HG02973 (cell line): ENCODE measurements around the gene F10.

Source experiments
- ATAC-seq: cut with Tn5 transposase; IDR thresholded peaks from one replicate; pipeline ENCODE4 v1.9.1; 2021; ENCODE audit warnings: moderate library complexity; ENCODE audit not compliant: unreplicated experiment

The F10 gene

GRCh38 chr13:113086031-113086750, 36.4 kb upstream of the F10 start:
- no peak for ATAC-seq

GRCh38 chr13:113086991-113087922, 35.3 kb upstream of the F10 start:
- ATAC-seq = no peak

- no peak for ATAC-seq
Measured at GRCh38 chr13:113087923-113088690, 34.5 kb upstream of the F10 start.

- no peak for ATAC-seq
Measured at GRCh38 chr13:113088691-113089020, 33.9 kb upstream of the F10 start.

GRCh38 chr13:113089693-113090414, 32.7 kb upstream of the F10 start:
- no peak for ATAC-seq

- ATAC-seq = no peak
Measured at GRCh38 chr13:113090415-113090770, 32.2 kb upstream of the F10 start.

- no peak for ATAC-seq
Measured at GRCh38 chr13:113090806-113091205, 31.8 kb upstream of the F10 start.

GRCh38 chr13:113091211-113091771, 31.3 kb upstream of the F10 start:
- ATAC-seq = no peak

GRCh38 chr13:113091891-113092775, 30.5 kb upstream of the F10 start:
- no peak for ATAC-seq

- ATAC-seq = no peak
Measured at GRCh38 chr13:113092776-113093579, 29.6 kb upstream of the F10 start.

GRCh38 chr13:113093580-113094409, 28.8 kb upstream of the F10 start:
- no peak for ATAC-seq

- ATAC-seq = no peak
Measured at GRCh38 chr13:113094410-113094800, 28.2 kb upstream of the F10 start.

GRCh38 chr13:113095146-113096051, 27.2 kb upstream of the F10 start:
- no peak for ATAC-seq

GRCh38 chr13:113096052-113096744, 26.4 kb upstream of the F10 start:
- no peak for ATAC-seq

GRCh38 chr13:113096745-113097305, 25.8 kb upstream of the F10 start:
- ATAC-seq = no peak

GRCh38 chr13:113097651-113098050, 24.9 kb upstream of the F10 start:
- ATAC-seq = no peak
